Endothelial cell of umbilical vein (primary cell): ENCODE measurements around the gene PRPSAP1. TPM values are rescaled to one million over a fixed set of nuclear protein-coding genes. Genes with fewer than 3 reads are reported as not detected.

Experiments used
- BruUV-seq: library from RNA; stranded (reverse); fragments of 400-500 nt; replicated peaks from 2 replicates; lab custom pipeline; 2021; lab: Mats Ljungman, UMichigan
- CTCF ChIA-PET: fragments of 300-600, 350-600 bp; sonication (Branson Sonifier 250); formaldehyde crosslinking; loops from one replicate; lab custom pipeline; 2021; ENCODE audit warnings: antibody characterized with exemption, inconsistent platforms; lab: Charles Lee
- POLR2A ChIA-PET: fragments of 300-600, 350-600 bp; sonication (Branson Sonifier 250); formaldehyde crosslinking; loops from one replicate; lab custom pipeline; 2021; ENCODE audit warnings: antibody characterized with exemption, inconsistent platforms; lab: Charles Lee
- DNase-seq: peaks from one replicate; pipeline ENCODE4 v3.0.0-alpha.2; 2011; ENCODE audit warnings: low read depth, low spot score
- FAIRE-seq: peaks from 2 replicates; lab custom pipeline; 2011; peaks lifted over from hg19 to GRCh38; lab: Jason Lieb, UNC
- H2AFZ ChIP-seq: 2 replicates; pipeline ENCODE4 v1.6.0; 2012; ENCODE audit warnings: low read depth, low read length, control low read depth, inconsistent platforms
- H3K27ac ChIP-seq: 2 replicates; pipeline ENCODE4 v1.5.1; 2011; ENCODE audit warnings: low read depth, mild to moderate bottlenecking, control low read depth, low read length, moderate library complexity; ENCODE audit not compliant: insufficient read depth
- H3K27me3 ChIP-seq, 2 experiments: 2 replicates each; pipeline versions ENCODE4 v1.6.0 to v1.6.1; 2011; ENCODE audit warnings: low read length in 2 of 2, mixed read lengths in 1 of 2; ENCODE audit not compliant: control insufficient read depth in 2 of 2, insufficient read depth in 2 of 2
- H3K36me3 ChIP-seq, 2 experiments: 2 replicates in 1 of 2; 3 replicates in 1 of 2; pipeline ENCODE4 v1.5.1; 2011; ENCODE audit warnings: low read length in 2 of 2, mild to moderate bottlenecking in 1 of 2, moderate library complexity in 1 of 2; ENCODE audit not compliant: control insufficient read depth in 2 of 2, insufficient read depth in 2 of 2; ENCODE audit errors: extremely low read depth in 1 of 2
- H3K4me1 ChIP-seq: 3 replicates; pipeline ENCODE4 v1.5.1; 2011; ENCODE audit warnings: mild to moderate bottlenecking, low read length; ENCODE audit not compliant: control insufficient read depth, insufficient read depth; ENCODE audit errors: extremely low read depth
- H3K4me2 ChIP-seq: 2 replicates; pipeline ENCODE4 v1.6.1; 2011; ENCODE audit warnings: low read length, control low read depth, mixed read lengths; ENCODE audit not compliant: insufficient read depth
- H3K4me3 ChIP-seq, 3 experiments: fragments of 200-600 bp in 1 of 3; sonication (generic), shearing (Covaris generic) in 1 of 3; replicated peaks in 1 of 3; 2 replicates each; pipeline ENCODE4 v1.5.1; 2011 to 2016; ENCODE audit warnings: control low read depth in 3 of 3, low read length in 3 of 3, mild to moderate bottlenecking in 2 of 3, inconsistent platforms in 1 of 3, low read depth in 1 of 3, moderate library complexity in 1 of 3; ENCODE audit not compliant: insufficient read depth in 1 of 3
- H3K79me2 ChIP-seq: 2 replicates; pipeline ENCODE4 v1.6.0; 2012; ENCODE audit warnings: low read length, inconsistent platforms; ENCODE audit not compliant: control insufficient read depth, insufficient read depth
- H3K9ac ChIP-seq: replicated peaks from 2 replicates; pipeline ENCODE3; 2011; ENCODE audit warnings: low read length, control low read depth; ENCODE audit not compliant: insufficient read depth; ENCODE audit errors: extremely low read depth
- H3K9me1 ChIP-seq: replicated peaks from 3 replicates; pipeline ENCODE4 v1.6.0; 2011; ENCODE audit warnings: mild to moderate bottlenecking, low read length; ENCODE audit not compliant: control insufficient read depth, insufficient read depth; ENCODE audit errors: extremely low read depth
- H3K9me3 ChIP-seq: replicated peaks from 2 replicates; pipeline ENCODE4 v1.5.1; 2012; ENCODE audit warnings: low read length, inconsistent platforms; ENCODE audit not compliant: control insufficient read depth, insufficient read depth
- H4K20me1 ChIP-seq: replicated peaks from 2 replicates; pipeline ENCODE3; 2011; ENCODE audit warnings: mild to moderate bottlenecking, low read length; ENCODE audit not compliant: control insufficient read depth, insufficient read depth; ENCODE audit errors: extremely low read depth
- CTCF ChIP-seq, 2 donors: IDR thresholded peaks; 1 replicate in 1 of 2; 2 replicates in 1 of 2; pipeline ENCODE4 v1.5.1; 2011; ENCODE audit warnings: low read length in 2 of 2, mild to moderate bottlenecking in 2 of 2, moderate library complexity in 2 of 2, control low read depth in 1 of 2, inconsistent platforms in 1 of 2, low read depth in 1 of 2; ENCODE audit not compliant: insufficient read depth in 1 of 2; ENCODE audit errors: extremely low read depth in 1 of 2
- GATA2 ChIP-seq: IDR thresholded peaks from 2 replicates; pipeline ENCODE4 v1.7.0; 2011; ENCODE audit warnings: low read depth, mild to moderate bottlenecking, moderate library complexity, mixed read lengths, low read length; ENCODE audit not compliant: insufficient read length, insufficient read depth
- JUN ChIP-seq: IDR thresholded peaks from 2 replicates; pipeline ENCODE4 v1.6.1; 2011; ENCODE audit warnings: borderline replicate concordance, low read depth; ENCODE audit not compliant: insufficient read length, insufficient read depth
- MAX ChIP-seq: IDR thresholded peaks from 2 replicates; pipeline ENCODE4 v1.6.1; 2011; ENCODE audit not compliant: insufficient read depth, insufficient read length
- MYC ChIP-seq: IDR thresholded peaks from one replicate; pipeline ENCODE4 v1.6.1; 2011; ENCODE audit warnings: mild to moderate bottlenecking, low read depth, low read length
- POLR2A ChIP-seq: IDR thresholded peaks from 2 replicates; pipeline ENCODE4 v1.6.1; 2012; ENCODE audit warnings: low read depth, mild to moderate bottlenecking, control low read depth, low read length
- dilution Hi-C: fragments of 300-500 bp; cut with MboI; formaldehyde crosslinking; loops from one replicate; pipeline ENCODE4 v1.15.0; 2019; ENCODE audit warnings: low sequenced_read_pairs; ENCODE audit not compliant: extremely low pct_ligation_motif_present
- intact Hi-C: fragments of 100-400 bp; cut with micrococcal nuclease; formaldehyde crosslinking; loops from one replicate; pipeline ENCODE4 v1.10.0; 2022
- polyA plus RNA-seq, 4 experiments: library from polyadenylated mRNA; depleted of rRNA in 3 of 4; stranded (reverse) in 3 of 4; unstranded in 1 of 4; fragments of >200 nt; gene quantifications; 2 replicates each; pipeline versions ENCODE4 v1.2.1 to v1.2.3, GENCODE V29; 2011 to 2012; ENCODE audit warnings: missing spikeins in 1 of 4
- total RNA-seq: library from RNA; stranded (reverse); gene quantifications from 2 replicates; pipeline ENCODE4 v1.2.3, GENCODE V29; 2021

The PRPSAP1 gene
- total and polyA plus RNA-seq, 2 donors (not counting 3 experiments of a cell fraction or from before 2014, with no cell fraction given): 90.2 to 123 TPM

DNA sequence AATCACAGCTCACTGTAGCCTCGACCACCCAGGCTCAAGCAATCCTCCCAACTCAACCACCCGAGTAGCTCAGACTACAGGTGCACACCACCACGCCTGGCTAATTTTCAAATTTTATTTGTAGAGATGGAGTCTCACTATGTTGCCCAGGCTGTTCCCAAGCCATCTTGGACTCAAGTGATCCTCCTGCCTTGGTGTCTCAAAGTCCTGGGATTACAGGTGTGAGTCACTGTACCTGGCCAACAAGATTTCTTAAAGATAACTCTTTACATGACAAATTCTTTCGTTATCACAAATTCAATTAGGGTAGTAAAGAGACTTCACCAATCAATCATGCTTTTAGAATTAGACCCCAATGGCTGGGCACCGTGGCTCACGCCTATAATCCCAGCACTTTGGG is 12.4 kb downstream of the PRPSAP1 start:
- no peak overlapping the region for H3K4me3 ChIP-seq
- peaks cover 12% of the 10 kb centered on the region for H3K79me2 ChIP-seq
- no TSS peak for BruUV-seq
- FAIRE-seq (no peak), DNase-seq (no peak)
- TF ChIP-seq JUN (no peak), CTCF (IDR thresholded peaks at IDR 0.05; ENCODE audit: extremely low read depth in 1 of 2, insufficient read depth in 1 of 2, low read depth in 1 of 2, low read length in 2 of 2) (no peak), MAX (no peak), MYC (no peak), GATA2 (no peak), POLR2A (no peak)
- no peaks in the 10 kb centered on the region for H3K9me3 ChIP-seq
- no peaks in the 10 kb centered on the region for H3K4me1 ChIP-seq
- no peak overlapping the region for H3K27ac ChIP-seq
- CTCF ChIA-PET: interaction anchor here (1.1 kb wide), 1 partner anchor 13 kb away, joined by 3 read pairs; the partner anchor contains the start of gene PRPSAP1
- H3K27me3 ChIP-seq: no peaks in the 10 kb centered on the region
- peaks cover 9 to 22% of the 10 kb centered on the region in 2 experiments for H3K36me3 ChIP-seq
- H3K9ac ChIP-seq: no peak overlapping the region
- H4K20me1 ChIP-seq: no peaks in the 10 kb centered on the region
- intact Hi-C loops: no loop called here
- no peak overlapping the region for H2AFZ ChIP-seq
- H3K9me1 ChIP-seq: no peaks in the 10 kb centered on the region
- H3K4me2 ChIP-seq: no peak overlapping the region
- dilution Hi-C loops: no loop called here
- POLR2A ChIA-PET: no interaction called here
